HepG2 (cell line): ENCODE results near the gene SALL4. TPM values are rescaled to one million over a fixed set of nuclear protein-coding genes. Genes with fewer than 3 reads are reported as not detected.
A peak's percentile ranks its signal among the peaks of the same experiment; 100 is the strongest.

ENCODE experiments used
- EEA1 ChIP-seq: sonication (generic); formaldehyde crosslinking; IDR thresholded peaks from 2 replicates; pipeline ENCODE4 v1.5.1; 2020; ENCODE audit warnings: mild to moderate bottlenecking, missing genetic modification reagents, borderline replicate concordance
- HDAC6 ChIP-seq: fragments of 200-600 bp; sonication (generic); IDR thresholded peaks from 2 replicates; pipeline ENCODE4 v1.7.0; 2017; ENCODE audit warnings: mild to moderate bottlenecking, antibody characterized with exemption, low read length, low read depth
- KLF11 ChIP-seq: IDR thresholded peaks from 2 replicates; pipeline ENCODE4 v1.6.1; 2016; ENCODE audit warnings: missing compliant biosample characterization
- MAZ ChIP-seq, 2 experiments: sonication (generic) in 1 of 2; formaldehyde crosslinking in 1 of 2; IDR thresholded peaks; 2 replicates each; pipeline versions ENCODE4 v1.5.0 to v1.6.1; 2012 to 2020; ENCODE audit warnings: low read depth in 2 of 2, mild to moderate bottlenecking in 2 of 2, borderline replicate concordance in 1 of 2, improper control_type of control experiment in 1 of 2, low read length in 1 of 2, missing genetic modification reagents in 1 of 2, moderate library complexity in 1 of 2
- MTF2 ChIP-seq: sonication (generic); formaldehyde crosslinking; IDR thresholded peaks from 2 replicates; pipeline ENCODE4 v1.5.0; 2020; ENCODE audit warnings: missing genetic modification reagents, borderline replicate concordance
- NFRKB ChIP-seq: fragments of 450-650 bp; IDR thresholded peaks from 2 replicates; pipeline ENCODE4 v1.6.1; 2017
- TAF1 ChIP-seq: sonication (generic); formaldehyde crosslinking; IDR thresholded peaks from 2 replicates; pipeline ENCODE4 v1.4.0; 2020; ENCODE audit warnings: missing genetic modification reagents
- XRCC5 ChIP-seq: fragments of 200-400 bp; formaldehyde crosslinking; optimal IDR thresholded peaks from 2 replicates; pipeline ENCODE3; 2017; ENCODE audit warnings: mild to moderate bottlenecking, low read length
- ZNF232 ChIP-seq: sonication (generic); formaldehyde crosslinking; IDR thresholded peaks from 2 replicates; pipeline ENCODE4 v1.4.0; 2020; ENCODE audit warnings: missing genetic modification reagents, borderline replicate concordance
- ZNF234 ChIP-seq: sonication (generic); formaldehyde crosslinking; conservative IDR thresholded peaks from 2 replicates; pipeline ENCODE4 v1.5.1; 2020; ENCODE audit warnings: mild to moderate bottlenecking, missing genetic modification reagents
- ZNF264 ChIP-seq: sonication (generic); formaldehyde crosslinking; IDR thresholded peaks from 2 replicates; pipeline ENCODE4 v1.4.0; 2020; ENCODE audit warnings: missing genetic modification reagents
- ZNF709 ChIP-seq: sonication (generic); formaldehyde crosslinking; IDR thresholded peaks from 2 replicates; pipeline ENCODE4 v1.5.0; 2020; ENCODE audit warnings: mild to moderate bottlenecking, missing genetic modification reagents
- polyA plus RNA-seq, 8 experiments: library from polyadenylated mRNA; depleted of rRNA in 3 of 8; stranded (reverse) in 7 of 8; unstranded in 1 of 8; fragments of >200 nt; fragmentation: Illumina TruSeq in 4 of 8; extraction: Trizol in 4 of 8; gene quantifications; 2 replicates each; pipeline versions ENCODE4 v1.2.1 to v1.2.3, GENCODE V29; 2011 to 2016; ENCODE audit warnings: low read depth in 4 of 8, missing spikeins in 1 of 8, mixed read lengths in 1 of 8; ENCODE audit not compliant: insufficient read depth in 1 of 8
- total RNA-seq, 5 experiments: library from RNA; depleted of rRNA; stranded (reverse); fragments of >200 nt; fragmentation: Illumina TruSeq; extraction: Trizol; gene quantifications; 2 replicates each; pipeline ENCODE4 v1.2.3, GENCODE V29; 2016; ENCODE audit warnings: low read depth in 1 of 5
- TF ChIP-seq, protein P1 (sequence below): IDR thresholded peaks from 2 replicates; pipeline ENCODE4 v1.6.1; 2016; ENCODE audit warnings: low read depth, missing genetic modification reagents, missing compliant biosample characterization
- TF ChIP-seq, protein P2 (sequence below): sonication (generic); formaldehyde crosslinking; IDR thresholded peaks from 2 replicates; pipeline ENCODE4 v1.4.0; 2020; ENCODE audit warnings: missing genetic modification reagents
- TF ChIP-seq, protein P3 (sequence below): sonication (generic); formaldehyde crosslinking; conservative IDR thresholded peaks from 2 replicates; pipeline ENCODE4 v1.4.0; 2020; ENCODE audit warnings: missing genetic modification reagents
- TF ChIP-seq, protein P4 (sequence below): sonication (generic); formaldehyde crosslinking; IDR thresholded peaks from 2 replicates; pipeline ENCODE4 v1.8.0; 2022; ENCODE audit warnings: mild to moderate bottlenecking, missing genetic modification reagents
- TF ChIP-seq, protein P5 (sequence below): sonication (generic); formaldehyde crosslinking; IDR thresholded peaks from 2 replicates; pipeline ENCODE4 v1.4.0; 2020; ENCODE audit warnings: missing genetic modification reagents

Gene SALL4
- total and polyA plus RNA-seq, 2 of the 13 experiments (the other 11 are each of a cell fraction or from before 2014, with no cell fraction given), result 0.33 to 1.8 TPM

- TF ChIP-seq, protein P1, sequence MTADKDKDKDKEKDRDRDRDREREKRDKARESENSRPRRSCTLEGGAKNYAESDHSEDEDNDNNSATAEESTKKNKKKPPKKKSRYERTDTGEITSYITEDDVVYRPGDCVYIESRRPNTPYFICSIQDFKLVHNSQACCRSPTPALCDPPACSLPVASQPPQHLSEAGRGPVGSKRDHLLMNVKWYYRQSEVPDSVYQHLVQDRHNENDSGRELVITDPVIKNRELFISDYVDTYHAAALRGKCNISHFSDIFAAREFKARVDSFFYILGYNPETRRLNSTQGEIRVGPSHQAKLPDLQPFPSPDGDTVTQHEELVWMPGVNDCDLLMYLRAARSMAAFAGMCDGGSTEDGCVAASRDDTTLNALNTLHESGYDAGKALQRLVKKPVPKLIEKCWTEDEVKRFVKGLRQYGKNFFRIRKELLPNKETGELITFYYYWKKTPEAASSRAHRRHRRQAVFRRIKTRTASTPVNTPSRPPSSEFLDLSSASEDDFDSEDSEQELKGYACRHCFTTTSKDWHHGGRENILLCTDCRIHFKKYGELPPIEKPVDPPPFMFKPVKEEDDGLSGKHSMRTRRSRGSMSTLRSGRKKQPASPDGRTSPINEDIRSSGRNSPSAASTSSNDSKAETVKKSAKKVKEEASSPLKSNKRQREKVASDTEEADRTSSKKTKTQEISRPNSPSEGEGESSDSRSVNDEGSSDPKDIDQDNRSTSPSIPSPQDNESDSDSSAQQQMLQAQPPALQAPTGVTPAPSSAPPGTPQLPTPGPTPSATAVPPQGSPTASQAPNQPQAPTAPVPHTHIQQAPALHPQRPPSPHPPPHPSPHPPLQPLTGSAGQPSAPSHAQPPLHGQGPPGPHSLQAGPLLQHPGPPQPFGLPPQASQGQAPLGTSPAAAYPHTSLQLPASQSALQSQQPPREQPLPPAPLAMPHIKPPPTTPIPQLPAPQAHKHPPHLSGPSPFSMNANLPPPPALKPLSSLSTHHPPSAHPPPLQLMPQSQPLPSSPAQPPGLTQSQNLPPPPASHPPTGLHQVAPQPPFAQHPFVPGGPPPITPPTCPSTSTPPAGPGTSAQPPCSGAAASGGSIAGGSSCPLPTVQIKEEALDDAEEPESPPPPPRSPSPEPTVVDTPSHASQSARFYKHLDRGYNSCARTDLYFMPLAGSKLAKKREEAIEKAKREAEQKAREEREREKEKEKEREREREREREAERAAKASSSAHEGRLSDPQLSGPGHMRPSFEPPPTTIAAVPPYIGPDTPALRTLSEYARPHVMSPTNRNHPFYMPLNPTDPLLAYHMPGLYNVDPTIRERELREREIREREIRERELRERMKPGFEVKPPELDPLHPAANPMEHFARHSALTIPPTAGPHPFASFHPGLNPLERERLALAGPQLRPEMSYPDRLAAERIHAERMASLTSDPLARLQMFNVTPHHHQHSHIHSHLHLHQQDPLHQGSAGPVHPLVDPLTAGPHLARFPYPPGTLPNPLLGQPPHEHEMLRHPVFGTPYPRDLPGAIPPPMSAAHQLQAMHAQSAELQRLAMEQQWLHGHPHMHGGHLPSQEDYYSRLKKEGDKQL (CRISPR knock-in tag), result no peak; the same call in 1 of the 2 replicates
- TF ChIP-seq ZNF234 (no peak), TAF1 (CRISPR knock-in tag) (no peak), HDAC6 (no peak), ZNF232 (CRISPR knock-in tag) (0 out of 2 replicates have a peak, but pooled peaks have one; percentile 57), NFRKB (no peak), KLF11 (CRISPR knock-in tag) (no peak), XRCC5 (peak; percentile 99), ZNF709 (CRISPR knock-in tag) (no peak; the same call in 1 of the 2 replicates), MAZ (IDR thresholded peaks at IDR 0.05; ENCODE audit: borderline replicate concordance, low read depth, low read length) (peak; percentile 80; the same call in 1 of the 2 replicates), MAZ (CRISPR knock-in tag; IDR thresholded peaks at IDR 0.05; ENCODE audit: low read depth) (peak; percentile 82), MTF2 (CRISPR knock-in tag) (peak; percentile 93; the same call in 1 of the 2 replicates), EEA1 (CRISPR knock-in tag) (no peak; the same call in 1 of the 2 replicates), ZNF264 (CRISPR knock-in tag) (0 out of 2 replicates have a peak, but pooled peaks have one; percentile 49)
- TF ChIP-seq, protein P2, sequence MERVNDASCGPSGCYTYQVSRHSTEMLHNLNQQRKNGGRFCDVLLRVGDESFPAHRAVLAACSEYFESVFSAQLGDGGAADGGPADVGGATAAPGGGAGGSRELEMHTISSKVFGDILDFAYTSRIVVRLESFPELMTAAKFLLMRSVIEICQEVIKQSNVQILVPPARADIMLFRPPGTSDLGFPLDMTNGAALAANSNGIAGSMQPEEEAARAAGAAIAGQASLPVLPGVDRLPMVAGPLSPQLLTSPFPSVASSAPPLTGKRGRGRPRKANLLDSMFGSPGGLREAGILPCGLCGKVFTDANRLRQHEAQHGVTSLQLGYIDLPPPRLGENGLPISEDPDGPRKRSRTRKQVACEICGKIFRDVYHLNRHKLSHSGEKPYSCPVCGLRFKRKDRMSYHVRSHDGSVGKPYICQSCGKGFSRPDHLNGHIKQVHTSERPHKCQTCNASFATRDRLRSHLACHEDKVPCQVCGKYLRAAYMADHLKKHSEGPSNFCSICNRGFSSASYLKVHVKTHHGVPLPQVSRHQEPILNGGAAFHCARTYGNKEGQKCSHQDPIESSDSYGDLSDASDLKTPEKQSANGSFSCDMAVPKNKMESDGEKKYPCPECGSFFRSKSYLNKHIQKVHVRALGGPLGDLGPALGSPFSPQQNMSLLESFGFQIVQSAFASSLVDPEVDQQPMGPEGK, result peak; percentile 73
- TF ChIP-seq, protein P3, sequence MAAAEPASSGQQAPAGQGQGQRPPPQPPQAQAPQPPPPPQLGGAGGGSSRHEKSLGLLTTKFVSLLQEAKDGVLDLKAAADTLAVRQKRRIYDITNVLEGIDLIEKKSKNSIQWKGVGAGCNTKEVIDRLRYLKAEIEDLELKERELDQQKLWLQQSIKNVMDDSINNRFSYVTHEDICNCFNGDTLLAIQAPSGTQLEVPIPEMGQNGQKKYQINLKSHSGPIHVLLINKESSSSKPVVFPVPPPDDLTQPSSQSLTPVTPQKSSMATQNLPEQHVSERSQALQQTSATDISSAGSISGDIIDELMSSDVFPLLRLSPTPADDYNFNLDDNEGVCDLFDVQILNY (CRISPR knock-in tag), result peak; percentile 19; the same call in 1 of the 2 replicates
- TF ChIP-seq, protein P4, sequence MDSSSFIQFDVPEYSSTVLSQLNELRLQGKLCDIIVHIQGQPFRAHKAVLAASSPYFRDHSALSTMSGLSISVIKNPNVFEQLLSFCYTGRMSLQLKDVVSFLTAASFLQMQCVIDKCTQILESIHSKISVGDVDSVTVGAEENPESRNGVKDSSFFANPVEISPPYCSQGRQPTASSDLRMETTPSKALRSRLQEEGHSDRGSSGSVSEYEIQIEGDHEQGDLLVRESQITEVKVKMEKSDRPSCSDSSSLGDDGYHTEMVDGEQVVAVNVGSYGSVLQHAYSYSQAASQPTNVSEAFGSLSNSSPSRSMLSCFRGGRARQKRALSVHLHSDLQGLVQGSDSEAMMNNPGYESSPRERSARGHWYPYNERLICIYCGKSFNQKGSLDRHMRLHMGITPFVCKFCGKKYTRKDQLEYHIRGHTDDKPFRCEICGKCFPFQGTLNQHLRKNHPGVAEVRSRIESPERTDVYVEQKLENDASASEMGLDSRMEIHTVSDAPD, result 0 out of 2 replicates have a peak, but pooled peaks have one; percentile 28
- TF ChIP-seq, protein P5, sequence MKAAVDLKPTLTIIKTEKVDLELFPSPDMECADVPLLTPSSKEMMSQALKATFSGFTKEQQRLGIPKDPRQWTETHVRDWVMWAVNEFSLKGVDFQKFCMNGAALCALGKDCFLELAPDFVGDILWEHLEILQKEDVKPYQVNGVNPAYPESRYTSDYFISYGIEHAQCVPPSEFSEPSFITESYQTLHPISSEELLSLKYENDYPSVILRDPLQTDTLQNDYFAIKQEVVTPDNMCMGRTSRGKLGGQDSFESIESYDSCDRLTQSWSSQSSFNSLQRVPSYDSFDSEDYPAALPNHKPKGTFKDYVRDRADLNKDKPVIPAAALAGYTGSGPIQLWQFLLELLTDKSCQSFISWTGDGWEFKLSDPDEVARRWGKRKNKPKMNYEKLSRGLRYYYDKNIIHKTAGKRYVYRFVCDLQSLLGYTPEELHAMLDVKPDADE (CRISPR knock-in tag), result no peak
Observed at GRCh38 chr20:51800060-51800871, 2.1 kb downstream of the SALL4 start (continued).
